ENCODE data around the gene FARS2.
A peak's percentile ranks its signal among the peaks of the same experiment; 100 is the strongest.

Gene FARS2

GRCh38 chr6:5250451-5250850 lies 10.9 kb upstream of the FARS2 start:
- DNase-seq, result no peak

- DNase-seq, result no peak
These were observed 10.4 kb upstream of the FARS2 start for GRCh38 chr6:5250911-5251310.

- DNase-seq, result no peak
These were observed 4.4 kb upstream of the FARS2 start for GRCh38 chr6:5256952-5257351.

- DNase-seq, result no peak
These were observed 3.9 kb upstream of the FARS2 start for GRCh38 chr6:5257400-5257799.

GRCh38 chr6:5259428-5259827 lies 1.9 kb upstream of the FARS2 start:
- no peak for DNase-seq

- DNase-seq, result peak; percentile 47
These were observed 1.1 kb upstream of the FARS2 start for GRCh38 chr6:5260111-5260620.

- DNase-seq, result peak; percentile 62
These were observed 314 bp downstream of the FARS2 start for GRCh38 chr6:5261545-5262109.

- no peak for DNase-seq
These were observed 5.1 kb downstream of the FARS2 start for GRCh38 chr6:5266423-5266822.

GRCh38 chr6:5270093-5270680 lies 8.9 kb downstream of the FARS2 start:
- DNase-seq, result no peak

- no peak for DNase-seq
These were observed 10.6 kb downstream of the FARS2 start for GRCh38 chr6:5271926-5272325.

- DNase-seq, result no peak
These were observed 12.9 kb downstream of the FARS2 start for GRCh38 chr6:5274231-5274630.

- no peak for DNase-seq
These were observed 14.2 kb downstream of the FARS2 start for GRCh38 chr6:5275497-5275896.

- DNase-seq, result no peak
These were observed 15.3 kb downstream of the FARS2 start for GRCh38 chr6:5276581-5276980.

- no peak for DNase-seq
These were observed 16.3 kb downstream of the FARS2 start for GRCh38 chr6:5277589-5277988.

- no peak for DNase-seq
These were observed 16.7 kb downstream of the FARS2 start for GRCh38 chr6:5278047-5278446.

GRCh38 chr6:5278565-5279120 lies 17.3 kb downstream of the FARS2 start:
- DNase-seq, result no peak

- DNase-seq, result no peak
These were observed 18.6 kb downstream of the FARS2 start for GRCh38 chr6:5279891-5280338.

- DNase-seq, result no peak
These were observed 19.6 kb downstream of the FARS2 start for GRCh38 chr6:5280920-5281319.

GRCh38 chr6:5282191-5282623 lies 20.9 kb downstream of the FARS2 start:
- DNase-seq, result no peak

GRCh38 chr6:5285081-5285480 lies 23.8 kb downstream of the FARS2 start:
- DNase-seq, result no peak

- DNase-seq, result no peak
These were observed 24.2 kb downstream of the FARS2 start for GRCh38 chr6:5285526-5285925.

GRCh38 chr6:5286780-5287179 lies 25.5 kb downstream of the FARS2 start:
- no peak for DNase-seq

- peak; percentile 54 for DNase-seq
These were observed 26.1 kb downstream of the FARS2 start for GRCh38 chr6:5287205-5287965.

- DNase-seq, result no peak
These were observed 26.6 kb downstream of the FARS2 start for GRCh38 chr6:5287966-5288297.

All from kidney glomerular epithelial cell (primary cell).